Uterus (tissue), 4 donors: ENCODE data around the gene NCL. TPM values are rescaled to one million over a fixed set of nuclear protein-coding genes. Genes with fewer than 3 reads are reported as not detected.

Source experiments
- DNase-seq, 2 donors: peaks; one replicate each; pipeline ENCODE4 v3.0.0-alpha.2; 2019 to 2020
- H3K27ac ChIP-seq, 2 donors: fragments of 200-600 bp; sonication (generic); 1 replicate in 1 of 2; 2 replicates in 1 of 2; pipeline ENCODE4 v1.5.1; 2016 to 2018
- H3K27me3 ChIP-seq, 2 donors: fragments of 200-600 bp; sonication (generic); one replicate each; pipeline ENCODE4 v1.5.1; 2018 to 2019; ENCODE audit warnings: control low read depth in 1 of 2
- H3K36me3 ChIP-seq, 2 donors: fragments of 200-600 bp; sonication (generic); one replicate each; pipeline ENCODE4 v1.5.1; 2019; ENCODE audit warnings: control low read depth in 1 of 2
- H3K4me1 ChIP-seq, 2 donors: fragments of 200-600 bp; sonication (generic); one replicate each; pipeline ENCODE4 v1.5.1; 2018 to 2019; ENCODE audit warnings: control low read depth in 1 of 2
- H3K4me3 ChIP-seq, 2 donors: fragments of 200-600 bp; sonication (generic); 1 replicate in 1 of 2; 2 replicates in 1 of 2; pipeline ENCODE4 v1.5.1; 2018 to 2019; ENCODE audit warnings: mild to moderate bottlenecking in 1 of 2
- H3K9me3 ChIP-seq, 2 donors: fragments of 200-600 bp; sonication (generic); one replicate each; pipeline ENCODE4 v1.5.1; 2019; ENCODE audit warnings: control low read depth in 1 of 2
- CTCF ChIP-seq, 4 experiments: fragments of 200-600 bp in 2 of 4; fragments of 450-650 bp in 2 of 4; sonication (generic) in 2 of 4; IDR thresholded peaks; one replicate each; pipeline ENCODE4 v1.5.1; 2016 to 2019; ENCODE audit warnings: antibody characterized with exemption in 4 of 4, mild to moderate bottlenecking in 2 of 4, moderate library complexity in 1 of 4
- POLR2A ChIP-seq, 2 donors: fragments of 450-650 bp; IDR thresholded peaks; one replicate each; pipeline ENCODE4 v1.6.1; 2016; ENCODE audit warnings: antibody characterized with exemption in 2 of 2, mild to moderate bottlenecking in 1 of 2, moderate library complexity in 1 of 2
- intact Hi-C: fragments of 100-400 bp; cut with DNase I; formaldehyde crosslinking; loops from one replicate; pipeline ENCODE4 v1.15.1; 2023; ENCODE audit warnings: low total_unique reads
- total RNA-seq, 4 donors: library from RNA; depleted of rRNA in 3 of 4; stranded (reverse); fragments of >200 nt in 3 of 4; gene quantifications; one replicate each; pipeline versions ENCODE4 v1.1.0 to v1.2.4, GENCODE V29; 2014 to 2023
- donor health status: DM: yes; HTN: yes; CAD: no.

The NCL gene
- total RNA-seq, 4 donors from 2014 or later: 68.8 to 429 (median 129) TPM

GRCh38 chr2:231480781-231481180 is 16.5 kb upstream of the NCL start:
- Histone ChIP-seq H3K4me3 (no peak overlapping the region), H3K4me1 (no peaks in the 10 kb centered on the region), H3K27me3 (no peaks in the 10 kb centered on the region), H3K9me3 (no peaks in the 10 kb centered on the region), H3K27ac (no peak overlapping the region), H3K36me3 (no peaks in the 10 kb centered on the region)
- TF ChIP-seq CTCF (IDR thresholded peaks at IDR 0.05) (no peak), POLR2A (IDR thresholded peaks at IDR 0.05) (no peak)
- intact Hi-C loops: loop anchor here (10.0 kb wide), 1 partner anchor 74 kb away; no protein-coding TSS in a partner anchor
- DNase-seq: no peak

GRCh38 chr2:231479455-231479854 is 15.2 kb upstream of the NCL start:
- no peaks in the 10 kb centered on the region for H3K36me3 ChIP-seq
- no peaks in the 10 kb centered on the region for H3K9me3 ChIP-seq
- intact Hi-C loops: no loop called here
- H3K27me3 ChIP-seq: no peaks in the 10 kb centered on the region
- no peaks in the 10 kb centered on the region for H3K4me1 ChIP-seq
- DNase-seq: no peak
- no peak overlapping the region for H3K4me3 ChIP-seq
- no peak overlapping the region for H3K27ac ChIP-seq
- TF ChIP-seq CTCF (IDR thresholded peaks at IDR 0.05) (no peak), POLR2A (IDR thresholded peaks at IDR 0.05) (no peak)

GRCh38 chr2:231476920-231477319 is 12.6 kb upstream of the NCL start:
- H3K36me3 ChIP-seq: no peaks in the 10 kb centered on the region
- no peak for TF ChIP-seq POLR2A (IDR thresholded peaks at IDR 0.05)
- TF ChIP-seq CTCF (IDR thresholded peaks at IDR 0.05): no peak
- no peaks in the 10 kb centered on the region for H3K27me3 ChIP-seq
- H3K9me3 ChIP-seq: no peaks in the 10 kb centered on the region
- no peaks in the 10 kb centered on the region for H3K4me1 ChIP-seq
- no peak for DNase-seq
- H3K4me3 ChIP-seq: no peak overlapping the region
- H3K27ac ChIP-seq: no peak overlapping the region
- intact Hi-C loops: no loop called here

GRCh38 chr2:231475965-231476364 is 11.7 kb upstream of the NCL start:
- H3K27ac ChIP-seq: no peak overlapping the region
- H3K4me1 ChIP-seq: no peaks in the 10 kb centered on the region
- H3K9me3 ChIP-seq: no peaks in the 10 kb centered on the region
- no peak for DNase-seq
- no peaks in the 10 kb centered on the region for H3K27me3 ChIP-seq
- TF ChIP-seq CTCF (IDR thresholded peaks at IDR 0.05) (no peak), POLR2A (IDR thresholded peaks at IDR 0.05) (no peak)
- H3K4me3 ChIP-seq: no peak overlapping the region
- H3K36me3 ChIP-seq: no peaks in the 10 kb centered on the region
- intact Hi-C loops: no loop called here

GRCh38 chr2:231472816-231473215 is 8.5 kb upstream of the NCL start:
- Histone ChIP-seq H3K4me3 (no peak overlapping the region), H3K4me1 (no peaks in the 10 kb centered on the region), H3K9me3 (no peaks in the 10 kb centered on the region), H3K27ac (no peak overlapping the region), H3K36me3 (no peaks in the 10 kb centered on the region), H3K27me3 (no peaks in the 10 kb centered on the region)
- intact Hi-C loops: no loop called here
- TF ChIP-seq POLR2A (IDR thresholded peaks at IDR 0.05): no peak
- TF ChIP-seq CTCF (IDR thresholded peaks at IDR 0.05): no peak
- no peak for DNase-seq
